ENCODE results near the gene NSD1.

DNA sequence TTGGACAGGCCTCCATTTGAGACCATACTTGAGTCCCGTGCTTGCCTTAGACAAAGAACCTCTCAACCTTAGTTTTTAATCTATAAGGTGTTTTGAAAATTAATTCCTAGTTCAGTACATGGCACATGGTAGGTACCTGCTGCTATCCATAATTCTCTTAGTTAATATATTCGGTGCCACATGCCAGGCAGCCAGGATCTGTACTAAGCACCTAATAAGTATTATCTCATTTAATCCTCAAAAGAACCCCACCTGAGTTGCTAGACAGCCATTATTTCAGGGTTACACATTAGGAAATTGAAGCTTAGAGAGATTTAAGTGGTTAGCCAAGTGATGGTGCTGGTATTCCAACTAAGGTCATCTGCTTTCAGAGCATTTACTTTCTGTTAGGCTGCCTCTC, 29.9 kb downstream of the NSD1 start:
- TF ChIP-seq CTCF (IDR thresholded peaks at IDR 0.05; ENCODE audit: low read depth, low read length, poor library complexity, severe bottlenecking) = no peak
- no peak for TF ChIP-seq EZH2phosphoT487 (IDR thresholded peaks at IDR 0.05; ENCODE audit: borderline replicate concordance, low read length)

Data from DOHH2 (cell line).